Measurements from ENCODE around the gene C2orf15.
"Not testable (repeated sequence)": the region's sequence is repeated elsewhere in the genome, so short reads cannot be mapped to it uniquely, and the experiment has no call there.

Gene C2orf15

GRCh38 chr2:99166218-99166617 lies 24.7 kb downstream of the C2orf15 start:
- DNase-seq (ENCODE audit: low spot score): no peak

- DNase-seq (ENCODE audit: low spot score): no peak
These were observed 28.0 kb downstream of the C2orf15 start for GRCh38 chr2:99169534-99169933.

GRCh38 chr2:99171377-99172140 lies 30.1 kb downstream of the C2orf15 start:
- DNase-seq (ENCODE audit: low spot score): no peak

GRCh38 chr2:99180755-99181623 lies 39.5 kb downstream of the C2orf15 start, which contains the start of the genes MITD1 and MRPL30:
Gene MITD1, minus strand, starts transcription at chr2:99181058. Its CDS starts 77 bp downstream, at chr2:99180981.
Gene MRPL30, plus strand, starts transcription at chr2:99181184. Its CDS starts 5,020 bp downstream, at chr2:99186204.
- DNase-seq (ENCODE audit: low spot score): peak; percentile 89

- no peak for DNase-seq (ENCODE audit: low spot score)
These were observed 40.1 kb downstream of the C2orf15 start for GRCh38 chr2:99181624-99182000.

- no peak for DNase-seq (ENCODE audit: low spot score)
These were observed 41.5 kb downstream of the C2orf15 start for GRCh38 chr2:99183025-99183424.

GRCh38 chr2:99184811-99185210 lies 43.3 kb downstream of the C2orf15 start:
- no peak for DNase-seq (ENCODE audit: low spot score)

- no peak for DNase-seq (ENCODE audit: low spot score)
These were observed 45.5 kb downstream of the C2orf15 start for GRCh38 chr2:99187011-99187410.

- no peak for DNase-seq (ENCODE audit: low spot score)
These were observed 46.9 kb downstream of the C2orf15 start for GRCh38 chr2:99188357-99188756.

- no peak for DNase-seq (ENCODE audit: low spot score)
These were observed 49.0 kb downstream of the C2orf15 start for GRCh38 chr2:99190548-99190947.

GRCh38 chr2:99192364-99192763 lies 50.9 kb downstream of the C2orf15 start:
- DNase-seq (ENCODE audit: low spot score): not testable (repeated sequence)

- no peak for DNase-seq (ENCODE audit: low spot score)
These were observed 56.8 kb downstream of the C2orf15 start for GRCh38 chr2:99198103-99198841.

GRCh38 chr2:99200076-99200800 lies 58.7 kb downstream of the C2orf15 start:
- no peak for DNase-seq (ENCODE audit: low spot score)
